Measurements from ENCODE around the gene TLL2. TPM values are rescaled to one million over a fixed set of nuclear protein-coding genes. Genes with fewer than 3 reads are reported as not detected.

Gene TLL2
- total RNA-seq, 1 experiment from 2014 or later, result not detected

- no peak for DNase-seq (ENCODE audit: low read depth)
Measured at GRCh38 chr10:96463562-96463961, 50.2 kb downstream of the TLL2 start.

- no peak for DNase-seq (ENCODE audit: low read depth)
Measured at GRCh38 chr10:96462606-96463151, 51.0 kb downstream of the TLL2 start.

GRCh38 chr10:96460316-96460715, 53.4 kb downstream of the TLL2 start:
- DNase-seq (ENCODE audit: low read depth), result no peak

- DNase-seq (ENCODE audit: low read depth), result no peak
Measured at GRCh38 chr10:96457341-96457740, 56.4 kb downstream of the TLL2 start.

DNA sequence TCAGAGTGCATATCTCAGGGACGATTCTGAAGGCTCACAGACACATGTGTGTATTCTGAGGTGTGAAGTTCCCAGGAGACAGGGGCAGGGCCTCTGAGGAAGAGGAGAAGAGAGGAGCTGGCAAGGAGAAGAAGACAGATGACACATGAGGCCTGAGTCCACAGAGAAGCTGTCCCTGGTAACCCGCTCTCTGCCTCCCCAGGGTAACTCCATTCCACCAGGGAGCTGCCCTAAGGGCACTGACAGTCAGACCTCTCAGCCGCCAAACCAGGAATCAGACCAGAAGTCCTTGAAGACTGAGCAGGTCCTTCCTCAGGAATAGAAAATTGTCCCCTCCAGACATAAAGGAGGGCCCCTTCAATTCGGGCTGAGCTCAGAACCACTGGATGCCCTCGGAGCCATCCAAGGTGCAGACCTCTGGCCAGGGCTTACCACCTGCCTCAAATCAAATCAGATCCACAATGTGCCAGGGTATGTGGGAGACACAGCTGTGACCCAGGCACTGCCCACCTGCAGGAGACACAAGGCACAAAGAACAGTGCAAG, 57.4 kb downstream of the TLL2 start:
- no peak for DNase-seq (ENCODE audit: low read depth)

DNA sequence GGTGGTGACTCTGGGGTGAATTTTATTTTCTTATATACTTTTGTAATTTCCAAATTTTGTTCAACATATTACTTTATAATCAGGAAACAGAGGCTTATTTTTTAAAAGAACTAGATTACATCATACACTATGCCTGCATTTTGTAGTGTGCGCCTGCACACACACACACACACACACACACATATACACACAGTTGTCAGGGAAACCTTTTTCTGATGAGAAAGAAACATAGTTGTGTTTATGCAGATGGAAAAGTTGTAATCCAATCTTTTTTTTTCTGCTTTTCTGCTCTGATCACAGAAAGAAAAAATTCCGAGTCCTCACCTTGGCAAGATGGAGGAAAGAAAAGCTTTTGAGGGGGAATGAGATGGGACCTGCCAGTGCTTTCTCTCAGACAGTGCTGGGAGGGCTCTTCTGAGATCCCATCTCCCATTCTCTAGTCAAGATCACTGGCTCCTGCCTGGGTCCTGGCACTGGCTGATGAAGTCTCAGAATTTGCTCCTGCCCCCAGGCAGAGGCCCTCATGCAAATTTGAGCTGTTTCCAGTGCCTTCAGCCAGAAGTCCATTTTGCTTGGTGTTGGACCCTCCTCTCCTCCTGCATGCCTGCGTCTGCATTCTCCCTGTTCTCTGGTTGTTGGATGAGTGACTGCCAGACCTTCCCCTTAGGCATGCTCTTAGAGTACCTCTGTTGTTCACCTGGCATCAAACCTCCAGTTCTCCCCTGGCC, 59.7 kb downstream of the TLL2 start:
- no peak for DNase-seq (ENCODE audit: low read depth)

DNA sequence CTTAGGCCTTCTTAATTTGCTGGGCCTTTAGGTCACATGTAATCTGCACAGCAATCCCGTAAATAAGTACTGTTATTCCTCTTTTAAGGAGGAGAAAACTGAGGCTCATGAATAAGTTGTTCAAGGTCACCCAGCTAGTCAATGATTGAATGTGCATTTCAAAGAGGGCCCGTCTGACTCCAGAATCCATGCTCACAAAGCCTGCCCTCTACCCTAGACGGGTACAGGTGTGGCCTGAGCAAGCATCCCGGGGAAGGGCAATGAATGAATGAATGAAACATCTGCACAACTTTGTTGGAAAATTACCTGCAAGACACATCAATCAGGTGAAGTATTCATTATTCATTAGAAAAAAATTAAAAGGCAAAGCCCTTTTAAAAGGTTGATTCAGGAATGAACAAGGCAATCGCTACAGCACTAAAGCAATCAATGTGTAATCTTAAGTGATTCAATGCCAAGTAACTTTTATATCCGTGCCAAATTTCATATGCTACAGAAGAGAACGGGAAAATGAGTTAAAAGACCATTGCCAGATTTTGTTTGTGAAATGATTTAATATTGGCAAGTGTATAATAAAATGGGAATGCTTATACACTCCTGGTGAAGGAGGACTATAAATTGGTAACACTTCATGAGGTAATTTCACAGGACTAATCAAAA, 61.1 kb downstream of the TLL2 start:
- DNase-seq (ENCODE audit: low read depth), result no peak

GRCh38 chr10:96450529-96451207, 63.1 kb downstream of the TLL2 start:
- no peak for DNase-seq (ENCODE audit: low read depth)

DNA sequence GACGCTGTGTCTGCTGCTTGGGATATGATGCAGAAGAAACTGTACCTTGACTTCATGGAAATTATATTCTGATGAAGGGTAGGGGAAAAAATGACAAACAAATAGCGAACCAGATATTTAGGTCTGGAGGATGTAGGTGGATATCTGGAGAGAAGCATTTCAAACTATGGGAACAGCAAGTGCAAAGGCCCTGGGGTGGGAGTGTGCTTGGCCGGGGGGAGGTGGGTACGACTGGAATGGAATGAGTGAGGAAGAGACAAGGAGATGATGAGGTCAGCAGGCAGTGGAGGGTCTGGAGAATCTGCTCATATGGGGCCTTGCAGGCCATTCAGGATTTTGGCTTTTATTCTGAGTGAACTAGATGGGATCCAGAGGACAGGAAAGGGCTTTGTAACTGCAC, 65.2 kb downstream of the TLL2 start:
- DNase-seq (ENCODE audit: low read depth), result no peak

GRCh38 chr10:96448021-96448457, 65.7 kb downstream of the TLL2 start:
- DNase-seq (ENCODE audit: low read depth), result no peak

DNA sequence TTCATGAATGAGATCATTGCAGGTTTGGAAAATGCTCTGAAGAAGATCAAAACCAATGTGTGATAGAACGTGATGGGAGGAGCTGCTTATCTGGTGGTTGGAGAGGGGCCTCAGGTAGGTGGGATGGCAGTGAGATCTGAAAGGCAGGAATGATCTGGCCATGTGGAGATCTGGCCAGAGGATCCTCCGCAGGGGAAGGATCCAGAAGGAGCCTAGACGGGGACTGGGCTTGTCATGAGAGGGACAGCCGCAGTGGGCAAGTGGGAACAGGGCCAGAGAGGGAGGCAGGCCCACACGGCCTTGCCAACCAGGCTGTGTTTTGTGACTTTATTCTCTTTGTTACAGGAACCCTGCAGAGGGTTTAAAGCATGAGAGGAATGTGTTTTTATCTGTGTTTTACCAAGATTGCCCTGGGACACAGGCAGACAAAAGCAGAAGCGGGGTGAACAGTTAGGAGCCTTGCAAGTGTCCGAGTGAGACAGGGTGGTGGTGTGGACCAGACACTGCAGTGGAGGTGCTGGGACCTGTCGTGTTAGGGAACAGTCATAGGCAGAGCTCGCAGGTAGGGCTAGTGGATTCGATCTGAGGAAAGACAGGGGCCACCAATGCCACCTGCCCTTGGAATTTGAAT, 66.6 kb downstream of the TLL2 start:
- DNase-seq (ENCODE audit: low read depth), result no peak

DNA sequence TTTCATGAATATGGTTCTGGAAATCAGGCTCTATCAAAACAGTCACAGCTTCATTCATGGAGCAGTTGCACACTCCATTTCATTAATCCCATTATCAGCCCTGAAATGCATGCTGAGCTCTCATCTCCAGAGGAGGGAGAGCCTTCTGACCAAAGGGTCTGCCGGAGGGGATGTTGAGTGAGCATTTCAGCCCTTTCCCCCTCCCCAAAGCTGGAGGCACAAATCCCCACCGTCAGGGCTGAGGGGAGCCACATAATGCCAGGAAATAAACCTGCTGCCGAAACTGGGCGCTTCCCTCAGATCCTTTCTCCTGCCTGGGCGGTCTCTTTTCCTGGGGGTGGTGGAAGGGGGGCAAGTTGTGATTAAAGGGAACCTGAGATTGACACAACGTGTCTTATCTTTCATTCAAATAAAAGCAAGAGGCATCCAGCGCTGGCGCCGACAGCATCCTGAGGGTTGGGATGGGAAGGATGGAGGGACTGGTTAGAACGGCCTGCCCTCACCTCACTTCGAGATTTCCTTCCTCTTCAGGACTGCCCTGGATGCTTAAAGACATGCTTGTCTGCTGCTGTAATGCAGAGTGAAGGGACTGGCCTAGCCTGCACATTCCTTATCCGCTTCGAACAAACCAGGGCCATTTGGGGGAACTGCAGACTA, 71.6 kb downstream of the TLL2 start:
- no peak for DNase-seq (ENCODE audit: low read depth)

DNA sequence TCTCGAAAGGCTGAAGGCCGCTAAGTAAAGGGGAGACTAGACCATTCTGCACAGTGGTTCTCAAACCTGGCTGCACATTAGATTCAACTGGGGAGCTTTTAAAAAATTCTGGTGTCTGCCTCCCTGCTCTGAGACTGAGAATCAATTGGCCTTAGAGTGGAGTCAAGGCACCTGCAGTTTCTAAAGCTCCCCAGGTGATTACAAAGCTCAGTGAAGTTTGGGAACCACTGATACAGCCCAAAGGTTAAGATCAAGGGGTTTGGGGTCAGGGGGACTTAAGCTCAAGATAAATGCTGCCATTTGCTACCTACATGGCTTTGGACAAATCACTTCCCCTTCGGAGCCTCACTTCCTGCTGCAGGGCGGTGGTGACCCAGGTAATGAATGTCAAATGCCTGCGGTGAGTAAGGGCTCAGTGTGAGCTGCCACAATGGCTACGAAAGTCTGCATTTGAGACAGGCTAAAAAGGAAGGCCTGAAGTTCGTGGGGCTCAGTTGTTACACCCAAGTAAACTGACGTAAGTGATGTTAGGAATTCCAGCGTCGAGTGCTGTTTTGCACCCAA, 72.3 kb downstream of the TLL2 start:
- DNase-seq (ENCODE audit: low read depth), result no peak

DNA sequence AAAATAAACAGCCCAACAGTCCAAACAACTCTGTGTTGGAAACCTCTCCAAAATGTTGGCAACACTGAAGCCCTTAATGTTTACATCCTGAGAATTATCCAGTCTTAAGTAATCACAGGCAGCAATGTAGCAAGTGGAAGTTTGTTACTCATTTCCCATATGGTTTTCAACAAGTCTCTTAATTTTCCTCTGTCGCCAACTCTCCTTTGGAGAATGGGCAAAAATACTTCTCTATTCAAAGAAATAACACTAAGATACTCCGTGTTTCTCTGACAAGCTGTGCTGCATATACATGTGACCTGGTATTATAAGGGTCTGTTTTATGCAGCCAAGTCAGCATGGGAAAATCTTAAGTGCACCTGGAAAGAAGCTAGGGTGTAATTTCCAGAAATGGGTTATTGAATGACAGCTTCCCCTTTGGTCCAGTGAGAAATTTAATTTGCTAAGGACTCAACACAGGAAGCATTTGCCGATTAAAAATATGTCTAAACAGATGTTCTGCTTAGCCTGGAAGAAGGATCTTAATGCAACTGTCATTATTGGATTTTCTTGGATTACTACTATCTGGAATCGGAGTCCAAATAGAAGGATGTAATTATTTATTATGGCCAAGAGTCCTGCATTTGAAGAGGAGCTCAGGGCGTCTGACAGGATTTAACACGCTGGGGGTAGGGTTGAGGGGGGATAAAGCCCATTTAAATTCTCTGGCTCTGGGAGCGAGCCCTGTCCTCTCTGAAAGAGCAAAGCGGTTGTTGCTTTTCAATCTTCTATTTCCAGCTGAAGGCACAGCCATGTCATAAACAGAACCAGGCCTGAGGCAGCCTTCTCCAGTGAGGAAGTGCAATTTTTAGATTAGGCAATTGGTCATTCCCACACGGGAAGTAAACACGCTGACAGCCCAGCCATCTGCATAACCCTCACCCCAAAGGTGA, 73.1 kb downstream of the TLL2 start:
- DNase-seq (ENCODE audit: low read depth), result no peak

GRCh38 chr10:96439725-96440124, 74.0 kb downstream of the TLL2 start:
- no peak for DNase-seq (ENCODE audit: low read depth)

GRCh38 chr10:96436035-96436434, 77.7 kb downstream of the TLL2 start:
- no peak for DNase-seq (ENCODE audit: low read depth)

GRCh38 chr10:96431211-96431970, 82.3 kb downstream of the TLL2 start:
- no peak for DNase-seq (ENCODE audit: low read depth)

DNA sequence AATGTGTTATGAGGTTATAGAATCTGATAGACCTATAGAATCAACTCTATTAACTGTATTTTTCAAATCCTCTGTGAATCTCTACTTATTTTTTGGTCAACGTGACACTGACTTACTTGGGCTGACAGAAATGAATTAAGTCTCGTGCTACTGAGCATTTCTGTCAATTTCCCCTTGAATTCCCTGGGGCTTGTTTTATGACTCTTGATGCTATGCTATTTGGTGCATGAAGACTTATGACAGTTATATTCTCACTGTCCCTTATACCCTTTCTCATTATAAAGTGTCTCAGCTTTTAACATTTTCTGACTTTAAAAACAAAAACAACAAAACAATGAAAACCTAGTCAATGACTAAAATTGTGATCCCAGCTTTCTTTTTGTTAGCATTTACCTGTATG, 86.4 kb downstream of the TLL2 start:
- no peak for DNase-seq (ENCODE audit: low read depth)

DNA sequence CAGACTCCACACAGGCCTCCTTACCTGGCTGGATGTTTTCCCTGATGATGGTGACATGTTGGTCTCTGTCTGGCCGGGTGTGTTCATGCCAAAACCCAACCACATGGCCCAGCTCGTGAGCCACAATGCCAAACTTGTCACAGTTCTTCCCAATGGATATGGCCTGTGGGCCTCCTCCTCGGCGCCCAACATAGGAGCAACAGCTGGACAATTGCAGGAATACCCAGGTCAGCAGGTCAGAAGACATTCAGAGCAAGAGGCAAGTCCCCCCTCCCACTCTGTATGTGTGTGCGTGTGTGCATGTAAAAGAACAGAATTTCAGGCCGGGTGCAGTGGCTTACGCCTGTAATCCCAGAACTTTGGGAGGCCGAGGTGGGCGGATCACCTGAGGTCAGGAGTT, 91.2 kb downstream of the TLL2 start:
- no peak for DNase-seq (ENCODE audit: low read depth)

All from M059J (cell line).